A172 (cell line): ENCODE results near the gene ZNF555. TPM values are rescaled to one million over a fixed set of nuclear protein-coding genes. Genes with fewer than 3 reads are reported as not detected.

Source experiments
- DNase-seq: peaks from one replicate; pipeline ENCODE4 v3.0.0-alpha.2; 2015; ENCODE audit warnings: low spot score
- total RNA-seq: library from RNA; depleted of rRNA; stranded (reverse); fragments of >200 nt; shearing (Covaris generic); gene quantifications from 2 replicates; pipeline ENCODE4 v1.2.3, GENCODE V29; 2014

Gene ZNF555
- total RNA-seq, 1 experiment from 2014 or later, result 8.2 TPM

GRCh38 chr19:2824129-2824528 lies 17.1 kb upstream of the ZNF555 start:
- DNase-seq, result no peak

- DNase-seq, result no peak
These were observed 14.3 kb upstream of the ZNF555 start for GRCh38 chr19:2827022-2827421.

- no peak for DNase-seq
These were observed 13.3 kb upstream of the ZNF555 start for GRCh38 chr19:2827840-2828489.

- no peak for DNase-seq
These were observed 6.9 kb upstream of the ZNF555 start for GRCh38 chr19:2834294-2834871.

GRCh38 chr19:2837430-2837829 lies 3.8 kb upstream of the ZNF555 start:
- DNase-seq, result no peak

- no peak for DNase-seq
These were observed 740 bp downstream of the ZNF555 start for GRCh38 chr19:2841855-2842574.

- no peak for DNase-seq
These were observed 3.8 kb downstream of the ZNF555 start for GRCh38 chr19:2845107-2845506.

GRCh38 chr19:2846180-2846894 lies 5.1 kb downstream of the ZNF555 start:
- DNase-seq, result no peak

GRCh38 chr19:2847507-2847906 lies 6.2 kb downstream of the ZNF555 start:
- DNase-seq, result no peak

- DNase-seq, result no peak
These were observed 7.3 kb downstream of the ZNF555 start for GRCh38 chr19:2848616-2849015.

- DNase-seq, result no peak
These were observed 9.1 kb downstream of the ZNF555 start for GRCh38 chr19:2850256-2850925.

- no peak for DNase-seq
These were observed 11.3 kb downstream of the ZNF555 start for GRCh38 chr19:2852598-2852997.

- DNase-seq, result no peak
These were observed 11.8 kb downstream of the ZNF555 start for GRCh38 chr19:2853015-2853606.

- DNase-seq, result no peak
These were observed 13.6 kb downstream of the ZNF555 start for GRCh38 chr19:2854849-2855248.

GRCh38 chr19:2856457-2857050 lies 15.3 kb downstream of the ZNF555 start:
- DNase-seq, result no peak

GRCh38 chr19:2858864-2859263 lies 17.6 kb downstream of the ZNF555 start:
- DNase-seq, result no peak

GRCh38 chr19:2863816-2864215 lies 22.5 kb downstream of the ZNF555 start:
- no peak for DNase-seq

- DNase-seq, result no peak
These were observed 24.2 kb downstream of the ZNF555 start for GRCh38 chr19:2865334-2866100.

GRCh38 chr19:2866495-2867024 lies 25.3 kb downstream of the ZNF555 start:
- no peak for DNase-seq
